HG03521 (cell line): ENCODE results near the gene MRTFA.
"Not testable (repeated sequence)": the region's sequence is repeated elsewhere in the genome, so short reads cannot be mapped to it uniquely, and the experiment has no call there.

ENCODE experiments used
- ATAC-seq: cut with Tn5 transposase; IDR thresholded peaks from one replicate; pipeline ENCODE4 v1.9.1; 2021; ENCODE audit warnings: mild to moderate bottlenecking, moderate library complexity; ENCODE audit not compliant: unreplicated experiment

The MRTFA gene

DNA sequence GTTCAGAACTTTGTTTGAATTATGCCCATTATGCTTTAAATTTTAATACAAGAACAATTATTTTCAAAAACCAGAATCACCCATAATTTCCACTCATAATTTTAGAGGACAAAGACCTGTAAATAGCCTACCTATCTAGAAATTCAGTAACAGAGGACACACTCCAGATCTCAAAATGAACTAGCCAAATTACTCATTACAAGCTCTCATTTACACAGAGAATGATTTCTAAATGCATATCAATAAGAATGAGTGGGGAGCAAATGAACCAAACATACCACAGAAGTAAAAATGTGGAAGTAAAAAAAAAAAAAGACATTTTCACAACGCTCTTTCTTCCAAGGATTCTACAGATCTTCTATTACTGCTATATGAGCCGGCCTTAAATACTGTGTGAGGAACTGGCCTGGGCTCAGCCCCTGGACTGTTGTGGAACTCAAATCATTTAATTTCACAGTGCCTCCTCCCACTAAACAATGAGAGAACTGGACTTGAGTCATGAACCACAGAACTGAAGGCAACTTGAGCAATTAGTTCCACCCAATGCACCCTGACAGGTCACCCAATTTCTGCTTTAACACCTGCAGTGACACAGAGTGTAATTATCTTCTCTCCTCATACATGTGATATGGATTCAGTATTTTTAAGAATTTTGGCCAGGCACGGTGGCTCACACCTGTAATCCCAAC lies 8.0 kb downstream of the MRTFA start:
- no peak for ATAC-seq

DNA sequence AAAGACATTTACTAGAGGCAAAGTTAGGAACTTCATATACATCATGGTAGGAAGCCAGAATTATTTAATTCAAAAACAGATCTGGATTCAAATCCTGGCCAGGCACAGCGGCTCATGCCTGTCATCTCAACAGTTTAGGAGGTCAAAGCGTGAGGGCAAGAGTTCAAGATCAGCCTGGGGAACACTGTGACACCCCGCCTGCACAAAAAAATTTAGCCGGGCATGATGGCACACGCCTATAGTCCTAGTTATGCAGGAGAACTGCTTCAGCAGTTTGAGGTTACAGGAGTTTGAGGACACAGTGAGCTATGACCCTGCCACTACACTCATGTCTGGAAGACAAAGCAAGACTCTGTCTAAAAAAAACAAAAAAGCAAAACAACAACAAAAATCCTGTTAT lies 8.9 kb downstream of the MRTFA start:
- ATAC-seq, result no peak

DNA sequence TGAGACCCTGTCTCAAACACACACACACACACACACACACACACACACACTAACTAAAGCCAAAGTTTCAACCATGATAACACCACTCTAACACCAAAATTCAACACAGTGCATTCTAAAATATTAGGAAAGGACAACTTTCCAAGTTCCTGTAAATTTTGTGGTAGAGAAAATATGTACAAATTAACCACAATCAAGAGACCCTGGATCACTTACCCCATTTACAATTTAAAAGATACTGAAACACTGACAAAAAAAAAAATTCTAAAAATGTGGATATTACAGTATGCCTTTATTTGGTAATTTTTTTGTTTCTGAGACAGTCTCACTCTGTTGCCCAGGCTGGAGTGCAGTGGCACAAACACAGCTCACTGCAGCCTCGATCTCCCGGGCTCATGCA lies 9.7 kb downstream of the MRTFA start:
- ATAC-seq, result no peak

DNA sequence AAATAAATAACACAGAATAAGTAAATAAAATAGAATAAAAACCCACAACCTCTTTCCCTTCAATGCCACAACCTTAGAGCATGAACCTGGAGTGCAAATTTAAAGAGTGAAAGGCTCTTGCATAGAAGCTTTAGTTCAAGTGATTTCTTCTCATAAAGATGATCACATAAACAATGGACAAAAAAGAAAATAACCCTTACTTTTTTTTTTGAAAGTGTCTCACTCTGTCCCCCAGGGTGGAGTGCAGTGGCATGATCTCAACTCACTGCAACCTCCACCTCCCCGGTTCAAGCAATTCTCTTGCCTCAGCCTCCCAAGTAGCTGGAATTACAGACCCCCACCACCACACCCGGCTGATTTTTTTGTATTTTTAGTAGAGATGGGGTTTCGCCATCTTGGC lies 10.7 kb downstream of the MRTFA start:
- ATAC-seq, result not testable (repeated sequence)

DNA sequence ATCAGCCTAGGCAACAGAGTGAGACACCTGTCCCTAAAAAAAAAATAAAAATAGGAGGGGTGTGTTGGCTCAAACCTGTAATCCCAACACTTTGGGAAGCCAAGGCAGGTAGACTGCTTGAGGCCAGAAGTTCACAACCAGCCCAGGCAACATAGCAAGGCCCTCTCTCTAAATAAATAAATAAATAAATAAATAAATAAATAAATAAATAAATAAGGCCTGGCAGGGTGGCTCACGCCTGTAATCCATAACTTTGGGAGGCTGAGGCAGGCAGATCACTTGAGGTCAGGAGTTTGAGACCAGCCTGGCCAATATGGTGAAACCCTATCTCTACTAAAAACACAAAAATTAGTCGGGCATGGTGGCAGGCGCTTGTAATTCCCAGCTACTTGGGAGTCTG lies 11.2 kb downstream of the MRTFA start:
- not testable (repeated sequence) for ATAC-seq

DNA sequence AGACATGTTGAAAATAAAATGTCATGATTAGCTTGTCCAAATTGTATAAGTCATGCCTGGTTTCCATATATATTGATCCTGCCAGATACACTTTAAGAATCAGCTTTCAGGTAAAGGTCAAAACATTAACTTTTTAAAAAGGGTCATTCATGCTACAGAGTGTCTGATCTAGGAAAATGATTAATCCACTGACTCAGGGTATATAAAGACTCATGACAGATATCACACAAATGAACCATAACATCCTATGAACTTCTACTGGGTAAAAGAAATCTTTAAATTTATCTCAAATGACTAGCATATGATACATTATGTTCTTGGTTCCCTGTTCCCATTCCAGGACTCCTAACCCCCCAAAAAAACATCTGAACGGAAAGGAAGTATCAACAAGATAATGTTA lies 11.7 kb downstream of the MRTFA start:
- ATAC-seq, result no peak

DNA sequence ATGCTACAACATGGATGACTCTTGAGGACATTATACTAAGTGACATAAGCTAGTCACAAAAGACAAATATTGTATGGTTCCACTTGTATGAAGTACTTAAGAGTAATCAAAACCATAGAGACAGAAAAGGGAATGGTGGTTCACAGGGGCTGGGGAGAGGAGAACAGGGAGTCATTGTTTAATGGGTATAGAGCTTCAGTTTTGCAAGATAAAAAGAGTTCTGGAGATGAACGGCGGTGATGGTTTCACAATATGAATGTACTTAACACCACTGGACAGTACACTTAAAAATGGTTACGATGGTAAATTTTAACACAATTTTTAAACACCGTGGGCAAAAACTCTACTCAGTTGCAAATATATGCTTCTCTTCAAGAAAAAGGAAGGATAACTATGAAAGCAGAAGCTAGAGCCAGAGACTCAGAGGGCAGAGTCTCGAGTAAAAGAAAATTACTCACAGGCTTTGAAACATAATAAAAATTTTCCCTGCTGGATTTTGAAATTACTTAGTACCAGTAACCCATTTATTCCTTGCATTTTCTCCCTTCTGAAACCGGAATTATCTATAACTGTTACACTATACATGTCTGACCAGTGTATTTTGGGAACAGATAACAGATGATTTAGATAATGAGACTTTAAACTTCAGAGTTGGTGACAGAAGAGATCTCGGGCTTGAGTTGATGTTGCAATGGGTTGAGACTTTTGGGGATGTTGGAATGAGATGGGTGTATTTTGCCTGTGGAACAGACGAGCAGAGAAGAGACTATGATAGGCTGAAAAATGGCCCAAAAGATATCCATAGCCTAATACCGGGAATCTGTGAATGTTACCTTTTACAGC lies 15.0 kb downstream of the MRTFA start:
- ATAC-seq, result no peak

DNA sequence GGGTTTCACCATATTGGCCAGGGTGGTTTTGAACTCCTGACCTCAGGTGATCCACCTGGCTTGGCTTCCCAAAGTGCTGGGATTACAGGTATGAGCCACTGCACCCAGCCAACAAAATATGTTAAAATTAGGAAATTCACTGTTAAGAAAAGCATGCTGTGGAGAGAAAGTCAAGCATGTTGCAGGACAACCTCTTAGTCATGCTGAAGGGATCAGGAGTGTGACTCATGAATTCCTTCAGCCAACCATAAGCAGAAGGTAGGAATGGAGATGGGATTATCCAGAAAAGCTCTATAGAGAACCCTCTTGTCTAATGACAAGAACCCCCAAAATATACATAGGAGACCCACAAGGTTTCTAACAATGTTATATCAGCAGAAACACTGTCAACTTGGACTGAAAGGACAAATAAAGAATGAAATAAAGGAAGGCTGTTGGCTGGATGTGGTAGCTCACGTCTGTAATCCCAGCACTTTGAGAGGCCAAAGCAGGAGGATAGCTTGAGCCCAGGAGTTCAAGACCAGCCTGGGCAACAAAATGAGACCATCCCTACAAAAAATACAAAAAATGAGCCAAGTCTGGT lies 16.0 kb downstream of the MRTFA start:
- no peak for ATAC-seq

DNA sequence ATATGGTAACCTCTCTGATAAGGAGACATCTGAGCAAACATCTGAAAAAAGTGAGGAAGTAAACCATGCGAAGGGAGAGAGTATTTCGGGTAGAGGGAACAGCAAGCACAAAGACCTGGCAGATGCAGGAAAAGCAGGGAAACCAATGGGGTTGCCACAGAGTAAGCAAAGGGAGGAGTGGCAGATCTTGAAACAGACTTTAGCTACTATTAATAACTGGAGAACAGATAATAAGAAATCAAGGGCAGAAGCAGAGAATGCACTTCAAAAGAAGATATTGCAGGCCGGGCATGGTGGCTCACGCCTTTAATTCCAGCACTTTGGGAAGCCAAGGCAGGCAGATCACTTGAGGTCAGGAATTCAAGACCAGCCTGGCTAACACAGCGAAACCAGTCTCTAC lies 18.1 kb downstream of the MRTFA start:
- no peak for ATAC-seq

DNA sequence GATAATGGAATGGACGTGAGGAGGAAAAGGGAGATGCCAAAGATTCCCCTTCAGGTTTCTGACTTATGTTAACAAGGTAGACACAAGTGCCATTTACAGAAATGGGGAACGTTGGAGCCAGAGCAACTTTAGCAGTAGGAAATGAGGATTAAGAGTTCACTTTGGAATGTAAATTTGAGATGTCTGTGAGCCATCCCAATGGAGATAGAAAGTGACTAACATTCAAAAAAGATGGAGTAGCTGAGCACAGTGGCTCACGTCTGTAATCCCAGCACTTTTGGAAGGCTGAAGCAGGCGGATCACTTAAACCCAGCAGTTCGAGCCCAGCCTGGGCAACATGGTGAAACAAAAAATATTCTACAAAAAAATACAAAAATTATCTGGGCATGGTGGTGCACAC lies 19.9 kb downstream of the MRTFA start:
- no peak for ATAC-seq

DNA sequence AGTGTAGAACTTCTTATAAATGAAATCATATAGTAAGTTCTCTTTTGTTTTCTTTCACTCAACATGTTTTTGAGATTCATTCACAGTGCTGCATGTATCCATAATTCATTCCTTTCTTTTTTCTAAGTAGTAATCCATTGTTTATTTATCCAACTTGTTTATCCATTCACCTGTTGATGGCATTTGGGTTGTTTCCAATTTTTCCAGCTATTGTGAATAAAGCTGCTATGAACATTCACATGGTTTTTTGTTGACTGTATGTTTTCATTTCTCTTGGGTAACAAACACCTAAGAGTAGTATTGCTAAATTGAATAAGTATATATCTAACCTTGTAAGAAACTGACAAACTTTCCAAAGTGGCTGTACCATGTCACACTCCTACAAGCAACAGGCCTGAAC lies 23.5 kb downstream of the MRTFA start:
- ATAC-seq, result no peak

DNA sequence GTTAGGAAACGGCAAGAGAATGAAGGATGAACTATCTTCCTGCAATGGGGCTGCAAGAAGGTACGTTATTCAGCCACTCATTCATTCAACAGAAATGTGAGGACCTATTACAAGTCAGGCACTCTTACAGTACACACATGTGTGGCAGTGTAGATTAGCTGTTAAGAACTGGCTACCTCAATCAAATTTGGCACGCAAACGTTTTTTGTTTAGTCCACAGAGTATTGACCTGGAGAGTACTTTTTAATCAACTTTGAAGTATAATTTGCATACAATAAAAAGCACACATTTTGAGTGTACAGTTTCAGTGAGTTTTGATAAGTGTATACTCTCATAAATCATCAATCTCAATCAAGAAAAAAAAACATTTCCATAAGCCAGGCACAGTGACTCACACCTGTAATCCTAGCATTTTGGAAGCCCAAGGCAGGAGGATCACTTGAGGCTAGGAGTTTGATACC lies 24.2 kb downstream of the MRTFA start:
- no peak for ATAC-seq

DNA sequence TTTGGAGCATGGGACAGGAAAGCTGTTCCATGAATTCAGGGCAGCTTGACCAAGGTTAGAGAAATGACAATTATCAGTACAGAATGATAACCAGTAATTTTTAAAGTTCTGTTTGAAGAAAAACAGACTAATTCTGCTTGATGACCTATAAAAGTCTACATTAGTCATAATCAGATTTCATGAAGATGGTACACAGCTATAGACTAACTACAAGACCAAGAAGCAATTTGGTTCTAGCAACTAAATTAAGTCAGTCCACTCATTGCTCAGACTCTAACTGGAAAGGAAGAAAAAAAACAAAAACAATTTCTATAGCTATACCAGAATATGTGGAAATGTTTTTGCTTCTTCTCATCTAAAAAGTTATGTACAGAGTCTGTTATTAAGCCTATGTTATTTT lies 24.9 kb downstream of the MRTFA start:
- ATAC-seq, result no peak

DNA sequence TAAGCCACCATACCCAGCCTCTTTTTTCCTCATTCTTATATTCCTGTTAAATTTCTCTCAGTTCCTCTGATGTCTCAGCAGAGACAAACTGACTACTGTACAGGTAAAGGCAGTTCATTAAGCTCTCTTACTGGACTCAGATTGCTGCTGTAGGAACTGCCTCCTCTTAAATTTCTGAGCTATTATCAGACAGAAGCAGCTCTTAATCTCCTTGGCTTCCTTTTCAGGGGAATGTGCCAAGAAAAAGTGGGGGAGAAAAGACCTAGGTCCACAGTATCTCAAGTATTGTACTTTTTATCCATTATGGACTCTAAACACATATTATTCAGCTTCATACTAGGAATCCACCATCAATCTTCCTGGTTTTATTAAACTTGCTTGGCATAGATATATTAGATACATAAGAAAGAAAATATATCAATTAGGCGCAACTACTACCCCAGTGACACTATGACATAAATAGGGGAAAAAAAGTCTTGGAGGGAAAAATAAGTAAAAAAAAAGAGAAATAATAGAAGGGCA lies 26.1 kb downstream of the MRTFA start:
- ATAC-seq, result no peak

DNA sequence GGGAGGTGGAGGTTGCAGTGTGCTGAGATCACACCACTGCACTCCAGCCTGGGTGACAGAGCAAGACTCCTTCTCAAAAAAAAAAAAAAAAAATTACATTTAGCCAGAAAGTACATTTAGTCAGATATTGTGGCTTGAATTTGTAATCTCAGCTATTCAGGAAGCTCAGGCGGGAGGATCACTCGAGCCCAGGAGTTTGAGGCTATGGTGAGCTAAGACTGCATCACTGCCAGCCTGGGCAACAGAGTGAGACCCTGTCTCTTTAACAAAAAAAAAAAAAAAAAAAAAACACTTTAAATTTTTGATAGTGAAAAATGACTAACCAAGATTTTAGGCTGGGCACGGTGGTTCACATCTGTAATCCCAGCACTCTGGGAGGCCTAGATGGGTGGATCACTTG lies 27.3 kb downstream of the MRTFA start:
- ATAC-seq, result no peak

DNA sequence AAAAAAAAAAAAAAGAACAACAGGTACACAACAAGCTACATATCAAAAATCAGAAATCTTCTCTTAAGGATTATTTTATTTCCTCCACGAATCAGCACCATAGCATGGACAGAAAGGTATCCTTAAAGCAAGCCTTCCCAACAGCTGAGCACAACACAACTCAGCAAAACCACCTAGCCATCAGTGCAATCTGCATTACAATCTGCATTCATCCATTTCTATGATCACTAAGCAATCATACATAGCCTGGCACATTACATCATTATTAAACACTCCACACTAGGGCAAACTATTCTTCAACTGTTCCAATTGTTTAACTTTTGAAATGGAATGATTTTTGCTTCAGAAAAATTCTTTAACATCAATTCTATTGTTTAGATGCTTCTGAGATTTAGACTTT lies 29.0 kb downstream of the MRTFA start:
- no peak for ATAC-seq

DNA sequence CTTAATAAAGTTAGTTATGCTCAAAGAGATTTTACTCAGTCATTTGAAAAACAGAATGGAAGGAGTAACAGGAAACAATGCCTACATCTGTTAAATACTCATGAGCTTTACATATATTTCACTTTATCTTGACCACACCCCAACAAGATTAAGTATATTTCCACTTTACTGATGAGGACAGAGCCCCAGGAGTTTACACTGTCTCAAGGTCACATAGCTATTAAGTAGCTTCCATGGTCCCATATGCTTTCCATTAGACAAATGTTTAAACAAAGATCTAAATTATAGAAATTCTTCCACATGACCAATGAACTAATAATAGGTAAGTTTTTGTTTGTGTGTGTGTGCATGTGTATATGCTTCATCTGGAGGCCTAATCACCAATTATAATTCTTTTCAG lies 30.2 kb downstream of the MRTFA start:
- no peak for ATAC-seq

DNA sequence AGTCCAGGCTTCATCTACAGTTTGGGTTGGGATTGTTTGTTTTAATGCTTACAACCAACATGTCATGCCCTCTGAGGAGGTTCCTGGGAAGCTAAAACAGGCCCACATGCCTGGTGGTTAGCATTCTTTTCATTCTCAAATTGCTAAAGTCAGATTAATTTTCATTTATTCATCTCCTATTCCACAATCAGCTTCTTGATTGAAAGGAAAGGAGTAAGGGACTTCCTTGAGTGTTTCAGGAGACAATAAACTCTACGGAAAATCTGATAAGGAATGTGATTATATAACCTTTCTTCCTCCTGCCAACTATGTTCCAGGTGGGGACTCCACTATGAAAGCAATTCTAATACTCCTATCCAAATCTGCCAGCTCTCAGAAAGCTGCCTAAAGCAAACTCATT lies 30.8 kb downstream of the MRTFA start:
- no peak for ATAC-seq

DNA sequence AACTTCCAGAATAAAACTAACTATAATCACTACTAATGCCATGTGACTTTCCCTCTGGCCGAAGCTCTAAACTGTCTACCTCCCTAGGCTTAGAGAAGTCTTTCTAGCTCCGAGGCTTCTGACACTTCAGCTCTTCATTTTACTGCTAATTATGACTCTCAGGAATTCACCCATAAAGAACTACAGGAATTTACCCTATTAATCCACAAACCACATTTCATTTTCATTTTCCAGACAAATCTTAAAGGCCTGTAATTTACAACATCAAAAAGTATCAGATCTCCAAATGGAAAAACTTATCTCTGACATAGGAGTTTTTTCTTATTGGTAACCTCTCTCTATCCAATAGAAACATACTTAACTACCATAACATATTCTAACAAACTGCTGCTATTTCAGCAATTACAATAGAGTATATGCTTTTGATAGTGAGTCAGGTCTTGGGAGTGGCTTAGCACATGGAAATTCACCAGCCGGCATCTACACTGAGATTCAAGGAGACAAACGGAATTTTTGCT lies 33.4 kb downstream of the MRTFA start:
- no peak for ATAC-seq

DNA sequence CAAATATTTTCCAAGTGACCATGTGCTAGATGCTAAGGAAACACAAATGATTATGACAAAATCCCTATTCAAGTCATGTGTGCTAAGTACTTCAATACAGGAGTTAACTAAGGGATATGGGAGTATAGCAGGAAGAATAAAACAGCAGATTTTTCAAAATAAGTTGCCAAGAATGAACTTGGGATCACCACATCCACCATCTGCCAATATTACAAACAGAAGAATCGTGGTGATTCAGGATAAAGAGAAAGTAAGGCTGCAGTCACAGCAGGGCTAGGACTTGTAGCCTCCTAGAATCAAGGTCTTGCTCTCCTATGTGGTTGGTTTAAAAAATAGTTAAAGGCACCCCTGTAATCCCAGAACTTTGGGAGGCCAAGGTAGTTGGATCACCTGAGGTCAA lies 34.3 kb downstream of the MRTFA start:
- ATAC-seq, result no peak

DNA sequence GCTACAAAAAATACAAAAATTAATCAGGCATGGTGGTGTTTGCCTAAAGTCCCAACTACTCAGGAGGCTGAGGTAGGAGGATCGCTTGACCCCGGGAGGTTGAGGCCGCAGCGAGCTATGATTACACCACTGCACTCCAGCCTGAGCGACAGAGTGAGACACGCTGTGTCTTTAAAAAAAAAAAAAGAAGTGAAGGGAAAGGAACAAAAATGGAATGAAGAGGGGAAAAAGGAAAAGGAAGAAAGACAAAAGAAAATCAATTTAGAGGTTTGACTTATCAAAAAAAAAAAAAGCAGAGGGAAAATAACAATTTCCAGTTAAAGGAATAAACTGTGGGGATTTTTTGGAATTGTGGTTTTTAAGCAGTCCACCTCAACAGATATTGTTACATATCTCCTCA lies 36.8 kb downstream of the MRTFA start:
- ATAC-seq, result no peak

DNA sequence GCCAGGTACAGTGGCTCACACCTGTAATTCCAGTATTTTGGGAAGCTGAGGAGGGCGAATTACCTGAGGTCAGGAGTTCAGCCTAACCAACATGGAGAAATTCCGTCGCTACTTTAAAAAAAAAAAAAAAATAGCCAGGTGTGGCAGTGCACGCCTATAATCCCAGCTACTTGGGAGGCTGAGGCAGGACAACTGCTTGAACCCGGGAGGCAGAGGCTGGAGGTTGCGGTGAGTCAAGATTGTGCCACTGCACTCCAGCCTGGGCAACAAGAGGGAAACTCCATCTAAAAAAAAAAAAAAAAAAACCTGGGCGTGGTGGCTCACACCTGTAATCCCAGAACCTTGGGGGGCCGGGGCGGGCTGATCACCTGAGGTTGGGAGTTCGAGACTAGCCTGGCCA lies 37.8 kb downstream of the MRTFA start:
- not testable (repeated sequence) for ATAC-seq
